ENCODE measurements around the gene PRKG1.
"Not testable (repeated sequence)": the region's sequence is repeated elsewhere in the genome, so short reads cannot be mapped to it uniquely, and the experiment has no call there.

PRKG1 gene

DNA sequence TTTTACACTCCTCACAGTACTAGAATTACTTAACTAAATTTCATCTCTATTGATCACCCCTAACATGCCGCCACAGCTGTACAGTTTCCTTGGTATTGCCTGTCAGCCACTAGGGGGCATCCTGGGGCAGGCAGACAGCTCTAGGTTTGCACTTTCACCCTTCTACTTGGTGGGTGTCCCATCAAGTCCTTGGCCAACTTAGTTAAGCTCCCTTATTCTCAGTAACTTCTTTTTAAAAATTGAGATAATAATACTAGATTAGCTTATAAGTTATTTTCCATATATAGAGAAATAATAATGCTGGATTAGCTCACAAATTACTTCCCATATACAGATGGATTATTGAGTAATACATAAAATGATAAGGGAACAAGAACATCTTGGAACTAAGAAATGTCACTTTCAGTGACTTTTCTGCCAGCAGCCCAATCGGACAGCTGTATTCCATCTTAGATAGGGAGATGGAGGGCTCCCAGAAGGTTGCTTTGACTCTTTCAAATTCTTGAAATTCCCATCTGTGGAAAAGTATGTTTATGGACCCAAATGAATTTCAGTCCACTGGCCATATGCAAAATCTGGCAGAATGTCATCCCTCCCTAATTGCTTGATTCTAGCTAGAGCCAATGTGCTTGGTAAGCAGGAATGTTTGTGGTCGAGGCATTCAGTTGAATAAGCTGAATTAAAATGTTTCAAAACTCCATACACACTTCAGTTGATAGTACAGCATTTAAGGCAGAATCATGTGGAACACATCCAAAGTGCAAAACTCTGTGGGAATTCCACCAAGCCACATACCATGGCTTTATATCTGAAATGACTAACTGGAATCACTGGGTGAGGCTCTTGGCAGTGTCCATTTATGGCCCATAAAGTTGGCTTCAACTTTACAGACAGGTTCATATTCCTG, 315.4 kb downstream of the PRKG1 start:
- DNase-seq = peak; percentile 26 to 68 (median 61)

- not testable (repeated sequence) for DNase-seq
Observed at GRCh38 chr10:51393006-51393405, 318.7 kb downstream of the PRKG1 start.

DNA sequence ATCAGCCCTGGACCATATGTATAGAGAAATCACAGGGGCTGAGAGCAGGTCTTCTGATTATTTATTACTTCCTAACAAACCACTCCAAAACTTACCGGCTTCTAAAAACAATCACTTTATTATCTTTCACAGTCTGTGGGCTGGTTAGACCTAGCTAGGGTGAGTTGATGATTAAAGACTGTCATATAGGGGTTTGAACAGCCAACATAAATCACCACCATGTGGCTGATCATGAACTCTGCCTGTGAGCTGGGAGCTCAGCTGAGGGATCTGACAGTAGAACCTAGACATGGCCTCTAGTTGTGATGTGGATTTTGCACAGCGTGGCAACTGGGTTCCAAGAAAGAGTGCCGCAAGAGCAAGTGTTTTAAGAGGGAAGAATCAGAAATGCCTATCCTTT, 319.8 kb downstream of the PRKG1 start:
- DNase-seq = no peak

- DNase-seq = no peak
Observed at GRCh38 chr10:51397244-51397643, 323.0 kb downstream of the PRKG1 start.

GRCh38 chr10:51397695-51398094, 323.4 kb downstream of the PRKG1 start:
- DNase-seq = no peak

DNA sequence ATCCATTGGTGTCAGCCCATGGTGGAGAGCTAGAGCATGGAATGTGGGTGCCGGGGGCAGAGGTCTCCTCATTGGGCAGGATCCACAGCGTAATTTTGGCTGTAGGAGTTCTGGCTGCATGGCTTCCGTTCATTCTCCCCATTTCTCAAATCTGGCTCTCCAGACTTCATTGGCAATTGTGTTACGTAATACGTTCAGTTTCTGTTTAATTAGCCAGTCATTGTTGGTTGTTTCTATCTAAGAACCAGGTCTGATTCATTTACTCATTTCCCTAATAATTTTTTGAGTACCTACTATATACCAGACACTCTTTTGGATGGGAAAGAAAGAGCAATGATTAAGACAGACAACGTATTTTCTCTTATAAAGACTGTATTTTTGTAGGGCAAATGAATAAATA, 325.6 kb downstream of the PRKG1 start:
- no peak for DNase-seq

DNA sequence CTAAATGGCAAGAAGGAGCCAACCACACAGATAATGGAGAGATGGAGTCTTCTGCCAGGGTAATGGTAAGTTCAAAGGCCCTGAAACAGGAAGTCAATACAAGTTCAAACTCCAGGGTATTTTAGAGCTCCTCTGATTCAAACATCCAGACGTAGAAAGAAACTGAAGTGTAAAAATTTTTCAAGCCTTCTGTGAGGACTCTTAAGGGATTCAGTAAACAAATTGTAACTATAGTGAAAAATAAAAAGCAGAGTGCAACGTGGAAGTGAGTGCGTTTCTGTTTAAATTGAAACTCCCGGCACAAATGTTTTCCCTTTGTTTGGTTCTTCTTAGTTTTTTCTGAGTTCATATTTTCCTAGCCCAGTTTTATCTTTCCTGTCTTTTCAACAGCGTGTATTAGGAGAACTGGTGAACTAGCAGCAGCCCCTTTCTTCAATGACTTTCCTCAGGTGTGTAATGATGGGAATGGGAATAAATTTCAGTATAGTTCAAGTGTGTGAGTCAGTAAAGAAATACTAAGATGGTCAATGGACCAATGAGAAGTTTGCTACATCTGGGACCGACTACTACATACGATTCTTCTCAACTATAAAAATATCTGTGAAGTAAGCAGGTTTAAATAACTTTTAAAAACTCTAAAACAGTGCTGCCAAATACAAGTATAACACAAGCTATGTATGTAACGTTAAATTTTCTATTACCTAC, 326.3 kb downstream of the PRKG1 start:
- no peak for DNase-seq

- no peak for DNase-seq
Observed at GRCh38 chr10:51403521-51403920, 329.2 kb downstream of the PRKG1 start.

- DNase-seq = no peak
Observed at GRCh38 chr10:51405580-51406351, 331.5 kb downstream of the PRKG1 start.

GRCh38 chr10:51406581-51406980, 332.3 kb downstream of the PRKG1 start:
- no peak for DNase-seq

DNA sequence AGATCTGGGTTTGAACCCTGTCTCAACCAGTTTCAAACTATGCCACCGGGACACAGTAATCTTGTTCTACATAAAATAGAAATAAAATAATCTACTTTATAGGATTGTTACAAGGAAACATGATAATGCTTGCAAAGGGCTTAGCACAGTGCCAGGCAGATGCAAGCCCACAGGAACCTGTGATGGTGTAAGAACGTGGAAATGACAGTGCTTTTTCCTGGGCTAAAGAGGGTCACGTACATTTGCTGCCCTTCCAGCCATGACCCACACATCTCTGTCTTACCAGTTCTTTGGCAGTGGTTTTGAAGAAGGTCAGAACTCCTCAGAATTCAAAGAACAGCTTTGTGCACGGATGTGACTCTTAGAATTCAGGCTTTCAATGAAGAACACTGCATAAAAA, 342.2 kb downstream of the PRKG1 start:
- DNase-seq = no peak

DNA sequence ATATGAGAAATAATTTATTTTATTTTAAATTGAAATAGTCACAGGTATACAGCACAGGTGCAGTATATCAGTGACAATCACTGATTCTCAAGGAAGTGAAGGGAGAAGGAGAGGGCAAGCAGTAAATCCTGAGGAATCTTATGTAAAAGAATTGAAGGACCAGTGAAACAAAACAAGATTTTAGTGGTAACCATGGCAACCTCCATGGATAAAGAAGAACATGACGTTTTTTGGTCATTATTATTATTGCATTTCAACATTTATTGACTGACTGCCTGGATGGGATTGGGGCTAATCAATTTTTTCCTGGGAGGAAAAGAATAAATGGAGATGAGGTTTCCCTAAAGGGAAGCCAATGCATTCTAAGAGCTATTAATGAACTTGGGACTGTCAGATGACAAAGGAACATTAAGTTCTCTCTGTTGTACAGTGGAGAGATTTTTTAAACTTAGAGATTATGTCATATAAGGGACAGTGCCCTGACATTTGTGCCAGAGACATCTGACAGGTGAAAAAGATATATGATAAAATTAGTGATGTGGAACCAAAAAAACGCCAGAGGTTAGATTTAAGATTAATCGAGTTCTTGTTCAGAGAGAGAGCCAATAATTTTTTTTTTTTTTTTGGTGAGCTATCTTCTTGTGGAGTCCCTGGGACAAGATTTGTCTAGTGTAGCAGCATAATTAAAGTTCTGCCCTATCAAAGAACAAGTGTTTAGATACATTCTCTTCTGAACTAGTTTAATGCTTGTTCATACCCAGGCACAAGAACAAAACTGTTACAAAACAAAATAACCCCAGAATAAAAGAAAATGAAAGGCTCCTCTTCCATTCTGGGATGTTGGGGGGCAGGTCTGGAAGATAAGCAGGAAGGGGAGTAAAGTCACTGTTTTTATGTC, 345.2 kb downstream of the PRKG1 start:
- DNase-seq = no peak

- DNase-seq = no peak
Observed at GRCh38 chr10:51421853-51422252, 347.6 kb downstream of the PRKG1 start.

GRCh38 chr10:51422311-51423120, 348.2 kb downstream of the PRKG1 start:
- DNase-seq = peak; percentile 43 to 63 (median 52)

DNA sequence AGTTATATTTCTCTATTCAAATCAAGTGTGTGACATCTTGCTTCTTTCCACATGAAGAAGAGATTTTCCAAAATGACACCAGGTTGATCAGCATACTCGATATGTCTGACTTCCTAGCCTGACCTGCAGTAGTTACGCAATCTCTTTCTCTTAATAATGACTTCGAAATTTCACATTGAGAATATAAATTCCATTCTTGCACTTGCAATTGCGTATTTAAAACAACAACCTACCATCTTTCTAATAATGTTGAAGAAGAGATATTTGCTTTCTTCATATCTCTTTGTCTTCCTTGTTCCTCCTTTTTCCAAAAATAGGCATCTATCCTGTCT, 348.8 kb downstream of the PRKG1 start:
- DNase-seq = no peak

GRCh38 chr10:51425431-51425830, 351.1 kb downstream of the PRKG1 start:
- no peak for DNase-seq

GRCh38 chr10:51427758-51428157, 353.5 kb downstream of the PRKG1 start:
- DNase-seq = no peak

DNA sequence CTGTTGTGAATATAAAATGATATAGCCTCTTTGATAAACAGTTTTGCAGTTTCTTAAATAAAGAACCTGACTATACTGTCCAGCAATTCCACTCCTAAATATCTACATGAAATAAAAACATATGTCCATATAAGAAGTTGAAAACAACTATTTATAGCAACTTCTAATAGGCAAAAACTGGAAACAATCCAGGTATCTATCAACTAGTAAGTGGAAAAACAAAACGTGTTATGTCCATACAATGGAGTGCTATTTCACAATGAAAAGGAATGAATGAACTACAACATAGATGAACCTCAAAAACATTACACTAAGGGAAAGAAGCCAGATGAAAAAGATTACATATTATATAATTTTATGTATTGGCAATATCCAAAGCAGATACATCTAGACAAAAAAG, 356.2 kb downstream of the PRKG1 start:
- DNase-seq = no peak

GRCh38 chr10:51433949-51434475, 359.7 kb downstream of the PRKG1 start:
- DNase-seq = no peak

DNA sequence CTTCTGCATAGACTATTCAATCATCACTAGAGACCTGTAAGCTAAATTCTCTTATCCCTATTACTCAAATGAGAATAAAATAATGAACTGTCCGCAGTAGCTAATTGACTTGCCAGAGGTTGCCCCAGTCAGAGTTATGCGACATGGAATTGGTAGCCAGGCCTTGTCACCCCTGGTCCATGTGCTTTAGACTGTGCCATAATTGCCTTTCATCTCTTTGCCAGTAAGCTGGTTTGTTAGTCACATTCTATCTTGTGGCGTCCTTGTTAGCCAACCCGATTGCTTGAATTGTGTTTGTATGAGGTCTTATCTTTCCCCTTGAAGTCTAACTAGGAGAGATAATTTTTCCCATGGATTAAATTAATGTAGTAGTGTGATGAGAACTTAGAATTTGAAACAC, 362.5 kb downstream of the PRKG1 start:
- DNase-seq = no peak

DNA sequence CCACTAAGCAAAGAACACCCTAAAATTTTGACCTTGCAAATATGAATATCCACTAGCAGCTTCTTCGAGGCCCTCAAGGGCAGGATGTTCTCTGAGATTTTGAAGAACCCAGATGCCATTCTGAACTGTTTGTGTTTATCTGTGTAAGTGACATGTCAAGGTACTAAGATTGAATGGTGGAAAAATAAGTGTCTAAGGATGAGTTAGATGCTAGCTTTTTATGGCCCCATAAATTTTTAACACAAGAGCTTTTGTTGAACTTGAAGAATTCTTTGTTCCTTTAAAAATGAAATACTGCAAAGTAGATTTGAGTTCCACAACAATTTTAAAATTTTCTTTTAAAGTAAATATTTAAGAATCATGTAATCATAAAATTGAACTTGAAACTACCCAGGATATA, 365.4 kb downstream of the PRKG1 start:
- no peak for DNase-seq
